Measurements from ENCODE around the gene CD81.
"Not testable (repeated sequence)": the region's sequence is repeated elsewhere in the genome, so short reads cannot be mapped to it uniquely, and the experiment has no call there.

CD81 gene

GRCh38 chr11:2357651-2358050 lies 19.5 kb upstream of the CD81 start:
- not testable (repeated sequence) for DNase-seq

- no peak for DNase-seq
These were observed 18.2 kb upstream of the CD81 start for GRCh38 chr11:2358754-2359442.

- no peak for DNase-seq
These were observed 17.6 kb upstream of the CD81 start for GRCh38 chr11:2359557-2359956.

DNA sequence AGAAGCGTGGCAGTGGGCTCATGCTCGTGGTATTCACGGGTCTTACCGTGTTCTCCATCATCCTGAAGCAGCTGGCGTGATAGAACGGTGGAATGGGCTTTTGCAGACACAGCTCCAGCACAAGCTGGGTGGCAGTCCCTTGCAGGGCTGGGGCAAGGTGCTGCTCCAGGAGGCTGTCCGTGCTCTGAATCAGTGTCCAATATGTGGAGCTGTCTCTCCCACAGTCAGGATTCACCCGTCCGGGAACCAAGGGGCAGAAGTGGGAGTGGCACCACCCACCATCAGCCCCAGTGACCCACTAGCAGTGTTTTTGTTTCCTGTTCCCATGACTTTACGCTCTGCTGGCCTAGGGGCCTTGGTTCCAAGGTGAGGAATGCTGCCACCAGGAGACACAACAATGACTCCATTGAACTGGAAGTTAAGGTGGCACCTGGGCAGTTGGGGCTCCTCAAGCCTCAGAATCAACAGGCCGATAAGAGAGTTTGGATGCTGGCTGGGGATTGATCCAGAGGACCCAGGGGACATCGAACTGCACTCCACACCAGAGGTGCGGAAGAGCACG lies 16.9 kb upstream of the CD81 start:
- DNase-seq = no peak

DNA sequence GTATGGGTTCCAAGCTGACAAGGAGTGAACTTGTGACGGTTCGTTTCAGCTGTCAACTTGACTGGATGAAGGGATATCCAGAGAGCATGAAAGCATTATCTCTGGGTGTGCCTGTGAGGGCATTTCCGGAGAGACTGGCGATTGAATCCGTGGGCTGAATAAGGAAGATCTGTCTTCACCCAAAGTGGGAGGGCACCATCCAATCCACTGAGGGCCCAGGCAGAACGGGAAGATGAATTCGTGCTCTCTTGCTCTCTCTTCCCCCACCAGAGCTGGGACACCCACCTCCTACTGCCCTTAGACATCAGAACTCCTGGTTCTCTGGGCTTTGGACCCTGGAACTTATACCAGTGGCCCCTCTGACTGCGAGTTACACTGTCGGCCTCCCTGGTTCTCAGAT lies 15.5 kb upstream of the CD81 start:
- no peak for DNase-seq

- no peak for DNase-seq
These were observed 14.7 kb upstream of the CD81 start for GRCh38 chr11:2362414-2362813.

GRCh38 chr11:2363130-2363529 lies 14.0 kb upstream of the CD81 start:
- no peak for DNase-seq

GRCh38 chr11:2363577-2364370 lies 13.3 kb upstream of the CD81 start:
- no peak for DNase-seq

DNA sequence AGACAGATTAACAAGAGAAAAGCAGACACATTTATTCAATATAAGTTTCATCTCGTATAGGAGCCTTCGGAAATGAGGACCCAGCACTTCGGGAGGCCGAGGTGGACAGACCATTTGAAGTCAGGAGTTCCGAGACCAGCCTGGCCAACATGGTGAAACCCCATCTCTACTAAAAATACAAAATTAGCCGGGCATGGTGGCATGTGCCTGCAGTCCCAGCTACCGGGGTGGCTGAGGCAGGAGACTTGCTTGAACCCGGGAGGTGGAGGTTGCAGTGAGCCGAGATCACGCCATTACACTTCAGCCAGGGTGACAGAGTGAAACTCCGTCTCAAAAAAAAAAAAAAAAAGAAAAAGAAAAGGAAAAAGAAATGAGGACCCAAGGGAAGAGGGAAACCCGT lies 12.7 kb upstream of the CD81 start:
- DNase-seq = not testable (repeated sequence)

DNA sequence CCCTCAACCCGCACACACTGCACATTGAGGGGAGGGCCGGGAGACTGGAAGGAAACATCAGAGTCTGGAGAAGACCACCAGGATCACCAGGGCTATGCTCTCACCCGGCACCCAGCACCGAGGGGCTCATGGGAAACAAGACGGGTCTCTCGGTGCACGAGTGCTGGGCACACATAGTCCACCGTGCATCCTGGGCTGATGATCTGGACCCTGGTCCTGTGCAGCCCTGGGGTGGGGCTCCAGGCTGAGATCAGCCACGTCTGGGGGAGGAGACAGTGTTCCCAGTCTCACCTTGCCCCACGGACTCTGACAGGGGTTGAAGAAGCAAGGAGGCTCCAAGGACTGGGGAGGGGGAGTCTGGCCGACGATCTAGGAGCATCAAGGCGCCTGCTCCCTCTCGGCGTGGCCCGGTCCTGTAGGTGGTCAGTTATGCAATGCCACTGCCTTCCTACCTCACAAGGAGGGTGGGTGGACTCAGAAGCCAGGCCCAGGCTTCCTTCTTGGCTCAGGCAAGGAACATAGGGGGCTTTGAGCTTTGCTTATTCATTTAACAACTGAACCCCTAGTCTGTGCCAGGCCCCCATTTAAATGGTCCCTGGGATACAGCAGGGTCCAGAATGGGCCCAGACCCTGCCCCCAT lies 11.4 kb upstream of the CD81 start:
- DNase-seq = no peak

DNA sequence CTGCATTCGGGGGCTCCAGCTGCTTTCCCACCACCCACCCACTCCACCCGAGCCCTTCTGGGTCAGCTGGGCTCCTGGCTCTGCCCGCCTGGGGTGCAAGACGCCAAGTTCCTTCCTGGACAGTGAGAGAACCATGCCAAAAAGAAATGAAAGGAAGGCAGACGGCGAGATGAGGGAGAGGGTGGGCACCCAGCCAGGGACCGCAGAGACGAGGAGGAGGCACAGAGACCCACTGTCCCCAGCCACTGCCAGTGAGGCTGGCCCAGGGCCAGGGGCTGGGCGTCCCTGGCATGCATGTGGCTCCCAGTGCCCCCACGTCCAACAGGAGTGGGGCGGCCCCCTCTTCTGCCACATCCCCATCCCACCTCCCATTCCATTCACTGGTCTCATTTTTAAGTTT lies 10.8 kb upstream of the CD81 start:
- DNase-seq = peak; percentile 26 to 56

GRCh38 chr11:2366733-2367132 lies 10.4 kb upstream of the CD81 start:
- no peak for DNase-seq

GRCh38 chr11:2367266-2368160 lies 9.6 kb upstream of the CD81 start:
- no peak for DNase-seq

- DNase-seq = no peak
These were observed 8.8 kb upstream of the CD81 start for GRCh38 chr11:2368178-2368850.

DNA sequence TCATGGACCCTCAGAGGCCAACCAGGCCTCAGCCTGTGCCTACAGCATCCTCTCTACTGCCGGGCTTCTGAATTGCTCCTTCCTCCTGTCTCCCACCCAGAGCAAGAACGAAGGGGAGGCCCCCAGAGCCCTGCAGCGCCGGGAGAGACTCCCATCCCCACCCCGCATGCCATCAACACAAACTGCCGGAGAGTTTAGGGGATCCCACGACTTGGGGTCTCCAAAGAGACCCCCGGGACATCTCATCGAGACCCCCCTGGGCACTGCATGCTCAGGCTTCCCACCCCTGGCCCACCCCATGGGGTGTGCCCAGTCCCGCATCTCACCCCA lies 8.3 kb upstream of the CD81 start:
- no peak for DNase-seq

DNA sequence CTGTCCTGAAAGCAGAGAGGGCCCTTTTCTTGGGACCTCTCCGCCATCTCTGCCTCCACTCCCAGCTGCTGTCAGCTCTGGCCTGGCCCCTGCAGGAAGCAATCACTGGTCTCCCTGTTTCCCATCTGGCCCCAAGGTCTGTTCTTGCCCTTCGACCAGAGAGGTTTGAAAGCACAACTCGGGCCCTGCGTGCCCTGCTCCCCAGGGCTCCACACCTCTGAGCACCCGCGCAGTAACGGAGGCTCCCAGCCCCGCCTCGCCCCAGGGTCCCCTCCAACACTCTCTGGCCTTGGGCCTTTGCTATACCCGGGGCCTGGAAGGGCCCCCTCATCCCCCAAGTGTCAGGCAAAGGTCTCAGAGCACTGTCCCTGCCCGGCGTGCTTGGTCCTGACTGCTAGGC lies 7.8 kb upstream of the CD81 start:
- DNase-seq = no peak

GRCh38 chr11:2369896-2370295 lies 7.2 kb upstream of the CD81 start:
- no peak for DNase-seq

GRCh38 chr11:2374456-2375201 lies 2.5 kb upstream of the CD81 start:
- DNase-seq = no peak

GRCh38 chr11:2375341-2375853 lies 1.7 kb upstream of the CD81 start:
- no peak for DNase-seq

- DNase-seq = no peak
These were observed 1.1 kb upstream of the CD81 start for GRCh38 chr11:2375964-2376551.
